GM12878 (cell line): ENCODE data around the gene BECN2. TPM values are rescaled to one million over a fixed set of nuclear protein-coding genes. Genes with fewer than 3 reads are reported as not detected.
"Not testable (repeated sequence)": the region's sequence is repeated elsewhere in the genome, so short reads cannot be mapped to it uniquely, and the experiment has no call there.

ENCODE experiments used
- ATAC-seq: fragments of 200-7000 bp; cut with Tn5 transposase; 3 replicates; pipeline ENCODE4 v1.9.1; 2020; ENCODE audit warnings: mild to moderate bottlenecking, moderate library complexity
- BruUV-seq: library from RNA; stranded (reverse); fragments of 400-500 nt; replicated peaks from 2 replicates; lab custom pipeline; 2021; lab: Mats Ljungman, UMichigan
- CTCF ChIA-PET: fragments of 300-600 bp; sonication (Branson Sonifier 250); formaldehyde crosslinking; extraction: SDS; loops from one replicate; lab custom pipeline; 2021; ENCODE audit warnings: inconsistent platforms; lab: Yijun Ruan, JAX
- POLR2A ChIA-PET: fragments of 350-600 bp; formaldehyde crosslinking; extraction: SDS; loops from one replicate; lab custom pipeline; 2021; ENCODE audit warnings: inconsistent platforms; lab: Charles Lee
- RAD21 ChIA-PET: fragments of 300-600 bp; sonication (Branson Sonifier 250); formaldehyde crosslinking; loops from one replicate; lab custom pipeline; 2023; ENCODE audit warnings: antibody characterized with exemption; ENCODE audit not compliant: unreplicated experiment; lab: Charles Lee
- SMC1A ChIA-PET: fragments of 300-600 bp; sonication (Branson Sonifier 250); formaldehyde crosslinking; loops from one replicate; lab custom pipeline; 2023; ENCODE audit not compliant: unreplicated experiment, uncharacterized antibody; lab: Charles Lee
- DNase-seq: peaks from one replicate; pipeline ENCODE4 v3.0.0-alpha.2; 2011; ENCODE audit warnings: low read depth, low spot score
- FAIRE-seq: peaks from 3 replicates; lab custom pipeline; 2011; peaks lifted over from hg19 to GRCh38; lab: Jason Lieb, UNC
- H2AFZ ChIP-seq: 2 replicates; pipeline ENCODE4 v1.6.0; 2011; ENCODE audit warnings: low read depth, low read length, control low read depth; ENCODE audit not compliant: control insufficient read depth
- H3K27ac ChIP-seq: 2 replicates; pipeline ENCODE4 v1.5.1; 2011; ENCODE audit warnings: control low read depth; ENCODE audit not compliant: control insufficient read depth, insufficient read depth
- H3K27me3 ChIP-seq, 2 experiments: replicated peaks in 1 of 2; 2 replicates each; pipeline versions ENCODE4 v1.6.0 to v1.6.1; 2011; ENCODE audit warnings: low read length in 1 of 2; ENCODE audit not compliant: control insufficient read depth in 2 of 2, insufficient read depth in 2 of 2
- H3K36me3 ChIP-seq, 2 experiments: 2 replicates each; pipeline ENCODE4 v1.5.1; 2011; ENCODE audit warnings: low read length in 1 of 2; ENCODE audit not compliant: control insufficient read depth in 2 of 2, insufficient read depth in 2 of 2
- H3K4me1 ChIP-seq: 2 replicates; pipeline ENCODE4 v1.6.1; 2011; ENCODE audit warnings: mild to moderate bottlenecking, low read length, moderate library complexity, mixed read lengths; ENCODE audit not compliant: control insufficient read depth, insufficient read depth
- H3K4me2 ChIP-seq: 2 replicates; pipeline ENCODE4 v1.6.0; 2011; ENCODE audit warnings: control low read depth; ENCODE audit not compliant: control insufficient read depth, insufficient read depth
- H3K4me3 ChIP-seq: fragments of 200-600 bp; sonication (generic); 2 replicates; pipeline ENCODE4 v1.5.1; 2016
- H3K79me2 ChIP-seq: 2 replicates; pipeline ENCODE4 v1.6.0; 2011; ENCODE audit warnings: low read length; ENCODE audit not compliant: control insufficient read depth, insufficient read depth
- H3K9ac ChIP-seq: 2 replicates; pipeline ENCODE4 v1.8.0; 2011; ENCODE audit warnings: low read length, control low read depth, mixed read lengths; ENCODE audit not compliant: control insufficient read depth, insufficient read depth
- H3K9me3 ChIP-seq: replicated peaks from 3 replicates; pipeline ENCODE4 v1.5.1; 2011; ENCODE audit warnings: mild to moderate bottlenecking, low read length; ENCODE audit not compliant: control insufficient read depth, insufficient read depth
- H4K20me1 ChIP-seq: 2 replicates; pipeline ENCODE4 v1.6.0; 2011; ENCODE audit not compliant: control insufficient read depth, insufficient read depth
- ATF7 ChIP-seq: fragments of 450-650 bp; IDR thresholded peaks from 2 replicates; pipeline ENCODE4 v1.6.1; 2016; ENCODE audit warnings: low read depth, mild to moderate bottlenecking
- CHD2 ChIP-seq: IDR thresholded peaks from 2 replicates; pipeline ENCODE4 v1.6.1; 2011; ENCODE audit warnings: low read depth, low read length, improper control_type of control experiment, borderline replicate concordance
- ESRRA ChIP-seq: IDR thresholded peaks from 2 replicates; pipeline ENCODE4 v1.6.1; 2012; ENCODE audit warnings: mild to moderate bottlenecking, low read length, improper control_type of control experiment
- NFXL1 ChIP-seq: fragments of 450-650 bp; IDR thresholded peaks from 2 replicates; pipeline ENCODE4 v1.6.1; 2017; ENCODE audit warnings: antibody characterized with exemption, mild to moderate bottlenecking, borderline replicate concordance
- NR2C1 ChIP-seq: fragments of 450-650 bp; IDR thresholded peaks from 2 replicates; pipeline ENCODE4 v1.6.1; 2017; ENCODE audit warnings: antibody characterized with exemption, mild to moderate bottlenecking, moderate library complexity
- POLR2A ChIP-seq: IDR thresholded peaks from 2 replicates; pipeline ENCODE4 v1.6.1; 2011; ENCODE audit warnings: low read depth, mild to moderate bottlenecking, low read length
- RAD51 ChIP-seq: fragments of 450-650 bp; IDR thresholded peaks from 2 replicates; pipeline ENCODE4 v1.6.1; 2016; ENCODE audit warnings: moderate library complexity, mild to moderate bottlenecking, inconsistent platforms
- RUNX3 ChIP-seq: IDR thresholded peaks from 2 replicates; pipeline ENCODE4 v1.6.1; 2012; ENCODE audit warnings: low read length, inconsistent platforms
- SPI1 ChIP-seq: IDR thresholded peaks from 2 replicates; pipeline ENCODE4 v1.6.1; 2011; ENCODE audit warnings: low read depth, mild to moderate bottlenecking, low read length, moderate library complexity, borderline replicate concordance; ENCODE audit not compliant: insufficient read depth
- SREBF1 ChIP-seq: IDR thresholded peaks from 2 replicates; pipeline ENCODE4 v1.6.1; 2012; ENCODE audit warnings: mild to moderate bottlenecking, low read length
- SREBF2 ChIP-seq: IDR thresholded peaks from 2 replicates; pipeline ENCODE4 v1.6.1; 2012; ENCODE audit warnings: mild to moderate bottlenecking, low read length
- TBL1XR1 ChIP-seq: IDR thresholded peaks from 2 replicates; pipeline ENCODE4 v1.6.1; 2012; ENCODE audit warnings: low read depth, low read length, improper control_type of control experiment
- YBX1 ChIP-seq: fragments of 450-650 bp; IDR thresholded peaks from 2 replicates; pipeline ENCODE4 v1.6.1; 2016; ENCODE audit warnings: antibody characterized with exemption
- WGBS: methylation state at CpG from one replicate; pipeline ENCODE4 v1.1.6; 2016; ENCODE audit warnings: low lambda C conversion rate; ENCODE audit not compliant: insufficient replicate concordance, insufficient coverage; ENCODE audit errors: missing lambda C conversion rate; 5-methylcytosine and 5-hydroxymethylcytosine counted together
- in situ Hi-C: fragments of 300-500 bp; cut with MboI; formaldehyde crosslinking; loops from 9 replicates; pipeline ENCODE4 v1.14.3; 2018; ENCODE audit warnings: mixed read lengths
- intact Hi-C: fragments of 100-400 bp; cut with micrococcal nuclease; formaldehyde crosslinking; loops from one replicate; pipeline ENCODE4 v1.14.2; 2022; ENCODE audit not compliant: unreplicated experiment
- polyA plus RNA-seq, 11 experiments: library from polyadenylated mRNA; depleted of rRNA in 4 of 11; unstranded in 6 of 11; stranded (reverse) in 5 of 11; fragments of >200 nt; fragmentation: Nextera tagmentation in 4 of 11; fragmentation: Illumina TruSeq in 1 of 11; extraction: Ambion mirVana in 4 of 11; extraction: Trizol in 1 of 11; gene quantifications; 1 replicate in 1 of 11; 2 replicates in 10 of 11; pipeline versions ENCODE4 v1.2.1 to v1.2.3, GENCODE V29; 2011 to 2016; ENCODE audit warnings: inconsistent platforms in 2 of 11, missing spikeins in 2 of 11, low read depth in 1 of 11
- total RNA-seq, 4 experiments: library from RNA; depleted of rRNA in 3 of 4; stranded (reverse); fragments of >200 nt in 3 of 4; fragmentation: Illumina TruSeq in 1 of 4; extraction: Trizol in 1 of 4; gene quantifications; 2 replicates each; pipeline versions ENCODE4 v1.2.1 to v1.2.3, GENCODE V29; 2013 to 2021
- TF ChIP-seq, protein P1 (sequence below): IDR thresholded peaks from 2 replicates; pipeline ENCODE4 v1.6.1; 2012; ENCODE audit warnings: low read depth, low read length, improper control_type of control experiment
- TF ChIP-seq, protein P2 (sequence below): fragments of 450-650 bp; IDR thresholded peaks from 2 replicates; pipeline ENCODE4 v1.6.1; 2016; ENCODE audit warnings: mild to moderate bottlenecking

BECN2 gene
- total and polyA plus RNA-seq, 10 of the 15 experiments (the other 5 are each of a cell fraction or from before 2014, with no cell fraction given) = not detected

DNA sequence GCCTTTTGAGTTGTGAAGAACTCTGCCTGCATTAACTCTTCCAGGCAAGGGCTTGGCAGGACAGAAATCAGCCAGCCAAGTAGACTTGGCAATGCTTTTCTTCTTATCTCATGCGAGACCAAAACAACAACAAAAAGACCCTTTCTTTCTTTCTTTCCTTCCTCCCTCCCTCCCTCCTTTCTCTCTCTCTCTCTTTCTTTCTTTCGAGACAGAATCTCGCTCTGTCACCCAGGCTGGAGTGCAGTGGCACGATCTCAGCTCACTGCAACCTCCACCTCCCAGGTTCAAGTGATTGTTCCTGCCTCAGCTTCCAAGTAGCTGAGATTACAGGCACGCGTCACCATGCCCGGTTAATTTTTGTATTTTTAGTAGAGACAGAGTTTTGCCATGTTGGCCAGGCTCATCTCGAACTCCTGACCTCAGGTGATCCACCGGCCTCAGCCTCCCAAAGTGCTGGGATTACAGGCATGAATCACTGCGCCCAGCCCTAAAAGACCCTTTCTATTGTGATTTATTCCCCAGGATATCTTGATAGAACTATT is 30.9 kb downstream of the BECN2 start:
- H4K20me1 ChIP-seq, POLR2A ChIA-PET, SMC1A ChIA-PET, H3K79me2 ChIP-seq, H2AFZ ChIP-seq, RAD21 ChIA-PET, H3K4me2 ChIP-seq, intact Hi-C loops, H3K27me3 ChIP-seq, DNase-seq, H3K9ac ChIP-seq, H3K4me1 ChIP-seq, BruUV-seq, H3K27ac ChIP-seq, H3K36me3 ChIP-seq, in situ Hi-C loops, ATAC-seq, H3K9me3 ChIP-seq, FAIRE-seq, H3K4me3 ChIP-seq: not testable (repeated sequence)
- 50% methylated on average over 10 of the region's 10 CpGs for WGBS
- CTCF ChIA-PET = interaction anchor here (4.3 kb wide), 1 partner anchor 92 kb away, joined by 36 read pairs; no protein-coding TSS in a partner anchor

DNA sequence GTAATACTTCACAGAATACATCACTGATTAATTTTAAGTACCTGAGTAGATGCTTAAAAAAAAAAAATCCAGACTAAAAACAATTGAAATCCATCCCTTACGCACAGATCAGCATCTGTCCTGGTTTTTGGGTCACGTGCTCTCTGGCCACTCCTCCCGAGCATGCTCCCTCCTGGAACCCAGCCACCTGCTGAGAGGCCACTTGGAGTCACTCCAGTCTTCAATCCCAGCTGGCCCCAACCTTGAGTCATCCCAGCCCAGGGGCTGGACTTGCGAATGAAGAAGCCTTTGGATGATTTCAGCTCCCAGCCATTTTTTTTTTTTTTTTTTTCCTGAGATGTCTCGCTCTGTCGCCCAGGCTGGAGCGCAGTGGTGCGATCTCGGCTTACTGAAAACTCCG is 32.5 kb downstream of the BECN2 start:
- intact Hi-C loops = no loop called here

More for the DNA sequence above, 32.5 kb downstream of the BECN2 start:
- no peak overlapping the region for H3K27ac ChIP-seq
- ChIA-PET RAD21 (no interaction called here), CTCF (no interaction called here), POLR2A (interaction anchor here (0.6 kb wide), 1 partner anchor 1693 kb away, joined by 3 read pairs; no protein-coding TSS in a partner anchor), SMC1A (no interaction called here)
- no peaks in the 10 kb centered on the region for H3K4me1 ChIP-seq
- no peaks in the 10 kb centered on the region for H3K36me3 ChIP-seq
- BruUV-seq = no TSS peak
- H2AFZ ChIP-seq = no peak overlapping the region
- whole genome bisulfite sequencing = 48% methylated on average over 10 of the region's 10 CpGs
- no peak overlapping the region for H3K4me3 ChIP-seq
- ATAC-seq (no peak), DNase-seq (no peak), FAIRE-seq (no peak)
- H3K27me3 ChIP-seq = no peaks in the 10 kb centered on the region; a peak in 1 of 4 replicates
- in situ Hi-C loops = loop anchor here (10.0 kb wide), 2 partner anchors 375 to 455 kb away; partner anchors contain the start of gene KMO
- H3K4me2 ChIP-seq = no peak overlapping the region
- TF ChIP-seq POLR2A (no peak), ESRRA (no peak), TBL1XR1 (no peak), ATF7 (no peak), RAD51 (no peak), NFXL1 (no peak), SREBF1 (no peak), YBX1 (no peak), SPI1 (no peak), RUNX3 (no peak), NR2C1 (no peak), CHD2 (no peak), SREBF2 (no peak)
- TF ChIP-seq, protein P1, sequence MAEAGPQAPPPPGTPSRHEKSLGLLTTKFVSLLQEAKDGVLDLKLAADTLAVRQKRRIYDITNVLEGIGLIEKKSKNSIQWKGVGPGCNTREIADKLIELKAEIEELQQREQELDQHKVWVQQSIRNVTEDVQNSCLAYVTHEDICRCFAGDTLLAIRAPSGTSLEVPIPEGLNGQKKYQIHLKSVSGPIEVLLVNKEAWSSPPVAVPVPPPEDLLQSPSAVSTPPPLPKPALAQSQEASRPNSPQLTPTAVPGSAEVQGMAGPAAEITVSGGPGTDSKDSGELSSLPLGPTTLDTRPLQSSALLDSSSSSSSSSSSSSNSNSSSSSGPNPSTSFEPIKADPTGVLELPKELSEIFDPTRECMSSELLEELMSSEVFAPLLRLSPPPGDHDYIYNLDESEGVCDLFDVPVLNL = no peak
- TF ChIP-seq, protein P2, sequence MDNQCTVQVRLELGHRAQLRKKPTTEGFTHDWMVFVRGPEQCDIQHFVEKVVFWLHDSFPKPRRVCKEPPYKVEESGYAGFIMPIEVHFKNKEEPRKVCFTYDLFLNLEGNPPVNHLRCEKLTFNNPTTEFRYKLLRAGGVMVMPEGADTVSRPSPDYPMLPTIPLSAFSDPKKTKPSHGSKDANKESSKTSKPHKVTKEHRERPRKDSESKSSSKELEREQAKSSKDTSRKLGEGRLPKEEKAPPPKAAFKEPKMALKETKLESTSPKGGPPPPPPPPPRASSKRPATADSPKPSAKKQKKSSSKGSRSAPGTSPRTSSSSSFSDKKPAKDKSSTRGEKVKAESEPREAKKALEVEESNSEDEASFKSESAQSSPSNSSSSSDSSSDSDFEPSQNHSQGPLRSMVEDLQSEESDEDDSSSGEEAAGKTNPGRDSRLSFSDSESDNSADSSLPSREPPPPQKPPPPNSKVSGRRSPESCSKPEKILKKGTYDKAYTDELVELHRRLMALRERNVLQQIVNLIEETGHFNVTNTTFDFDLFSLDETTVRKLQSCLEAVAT = no peak
- H3K79me2 ChIP-seq = no peaks in the 10 kb centered on the region
- H3K9me3 ChIP-seq = no peaks in the 10 kb centered on the region
- no peak overlapping the region for H3K9ac ChIP-seq
- no peaks in the 10 kb centered on the region for H4K20me1 ChIP-seq
